ENCODE data around the gene MEGF9.
A peak's percentile ranks its signal among the peaks of the same experiment; 100 is the strongest.

MEGF9 gene

GRCh38 chr9:120723565-120723964 lies 9.3 kb upstream of the MEGF9 start:
- H3K4me3 ChIP-seq (ENCODE audit: low read depth, low read length), result no peak overlapping the region
- no peak for TF ChIP-seq CTCF (IDR thresholded peaks at IDR 0.05; ENCODE audit: borderline replicate concordance, insufficient read depth, low read depth, low read length)

DNA sequence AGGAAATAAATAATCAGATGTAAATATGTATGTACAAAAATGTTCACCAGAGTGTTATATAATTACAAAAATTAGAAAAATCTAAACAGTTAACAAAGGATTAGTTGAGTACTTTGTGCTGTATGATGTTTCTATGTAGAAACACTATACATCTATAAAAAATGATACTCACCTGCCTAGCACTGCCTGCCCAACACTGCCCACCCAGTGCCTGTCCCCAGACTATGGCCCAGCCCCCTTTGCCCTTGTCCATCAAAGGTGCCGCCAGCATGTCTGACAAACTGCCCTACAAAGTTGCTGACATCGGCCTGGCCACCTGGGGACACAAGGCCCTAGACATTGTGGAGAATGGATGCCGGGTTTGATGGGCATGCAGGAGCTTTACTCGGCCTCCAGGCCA lies 6.1 kb upstream of the MEGF9 start:
- no peak for TF ChIP-seq CTCF (IDR thresholded peaks at IDR 0.05; ENCODE audit: borderline replicate concordance, insufficient read depth, low read depth, low read length)
- H3K4me3 ChIP-seq (ENCODE audit: low read depth, low read length), result no peak overlapping the region

- no peak overlapping the region for H3K4me3 ChIP-seq (ENCODE audit: low read depth, low read length)
- 0 out of 2 replicates have a peak, but pooled peaks have one; percentile 2 for TF ChIP-seq CTCF (IDR thresholded peaks at IDR 0.05; ENCODE audit: borderline replicate concordance, insufficient read depth, low read depth, low read length)
Measured at GRCh38 chr9:120718316-120718715, 4.0 kb upstream of the MEGF9 start.

DNA sequence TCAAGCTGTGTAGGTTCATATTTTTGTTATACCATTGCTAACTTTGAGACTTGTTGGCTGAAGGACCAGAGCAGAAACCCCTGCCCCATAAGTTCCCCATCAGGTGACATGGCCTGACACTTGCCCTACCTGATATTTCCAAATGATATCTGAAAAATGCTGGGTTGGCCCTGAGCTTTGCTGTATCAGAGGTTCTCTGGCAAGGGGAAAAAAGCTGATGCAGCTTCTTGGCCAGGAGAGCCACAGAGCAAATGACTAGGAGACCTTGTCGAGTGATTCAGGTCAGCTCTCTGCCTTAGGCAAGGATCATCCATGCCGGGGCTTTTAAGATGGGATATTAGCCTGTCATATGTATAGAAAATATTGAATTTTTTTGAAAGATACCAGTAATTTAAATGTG lies 2.9 kb upstream of the MEGF9 start:
- H3K4me3 ChIP-seq (ENCODE audit: low read depth, low read length), result no peak overlapping the region
- TF ChIP-seq CTCF (IDR thresholded peaks at IDR 0.05; ENCODE audit: borderline replicate concordance, insufficient read depth, low read depth, low read length), result no peak

GRCh38 chr9:120716483-120716882 lies 2.2 kb upstream of the MEGF9 start:
- TF ChIP-seq CTCF (IDR thresholded peaks at IDR 0.05; ENCODE audit: borderline replicate concordance, insufficient read depth, low read depth, low read length), result no peak
- H3K4me3 ChIP-seq (ENCODE audit: low read depth, low read length), result no peak overlapping the region

DNA sequence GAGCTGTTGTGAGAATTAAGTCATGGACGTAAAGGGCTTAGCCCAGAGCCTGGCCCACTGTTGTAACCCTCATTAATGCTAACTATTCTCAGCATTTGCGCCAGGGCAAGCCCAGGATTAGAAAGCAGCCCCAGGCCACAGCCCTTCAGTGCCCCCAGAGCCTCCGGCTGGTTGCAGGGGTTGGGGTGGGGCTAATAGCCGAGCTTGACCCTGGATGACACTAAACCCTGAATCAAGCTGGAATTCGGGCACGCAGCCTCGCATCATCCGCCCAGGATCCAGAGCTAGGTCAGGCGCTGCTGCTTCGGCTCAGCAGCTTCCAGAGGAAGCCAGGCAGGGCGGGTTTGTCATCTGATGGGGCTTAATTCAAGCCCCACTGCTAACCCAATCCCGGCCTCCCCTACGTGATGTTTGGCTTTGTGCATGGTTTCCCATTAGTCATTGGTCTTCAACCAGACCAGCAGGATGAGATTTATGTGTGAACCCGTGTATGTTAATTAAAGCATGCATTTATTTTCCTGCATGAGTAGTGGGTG lies 1.2 kb upstream of the MEGF9 start:
- no peak for TF ChIP-seq CTCF (IDR thresholded peaks at IDR 0.05; ENCODE audit: borderline replicate concordance, insufficient read depth, low read depth, low read length)
- peak overlapping the region; percentile 80 for H3K4me3 ChIP-seq (ENCODE audit: low read depth, low read length)

- no peak for TF ChIP-seq CTCF (IDR thresholded peaks at IDR 0.05; ENCODE audit: borderline replicate concordance, insufficient read depth, low read depth, low read length)
- H3K4me3 ChIP-seq (ENCODE audit: low read depth, low read length), result peak overlapping the region; percentile 80
Measured at GRCh38 chr9:120714846-120715388, 647 bp upstream of the MEGF9 start.

All from GM12875 (cell line).